Measurements from ENCODE around the gene CRKL. TPM values are rescaled to one million over a fixed set of nuclear protein-coding genes. Genes with fewer than 3 reads are reported as not detected.
A peak's percentile ranks its signal among the peaks of the same experiment; 100 is the strongest.

The CRKL gene
- total RNA-seq, 1 donor from 2014 or later: 59.1 TPM

- H3K4me1 Mint-ChIP-seq (ENCODE audit: unreplicated experiment): peaks cover 11% of the 10 kb centered on the region
- H3K27ac Mint-ChIP-seq (ENCODE audit: unreplicated experiment): no peak overlapping the region
- DNase-seq (ENCODE audit: low spot score): no peak
- H3K36me3 Mint-ChIP-seq (ENCODE audit: low read depth, unreplicated experiment): peaks cover 9% of the 10 kb centered on the region
- H3K4me3 Mint-ChIP-seq (ENCODE audit: unreplicated experiment): no peak overlapping the region
- no peaks in the 10 kb centered on the region for H3K9me3 Mint-ChIP-seq (ENCODE audit: unreplicated experiment)
- no peak for TF ChIP-seq CTCF (IDR thresholded peaks at IDR 0.05; ENCODE audit: unreplicated experiment)
- no peaks in the 10 kb centered on the region for H3K27me3 Mint-ChIP-seq (ENCODE audit: unreplicated experiment)
These were observed 26.1 kb downstream of the CRKL start for GRCh38 chr22:20943104-20943933.

GRCh38 chr22:20944042-20944441, 26.8 kb downstream of the CRKL start:
- no peaks in the 10 kb centered on the region for H3K9me3 Mint-ChIP-seq (ENCODE audit: unreplicated experiment)
- H3K36me3 Mint-ChIP-seq (ENCODE audit: low read depth, unreplicated experiment): peaks cover 9% of the 10 kb centered on the region
- no peak for DNase-seq (ENCODE audit: low spot score)
- H3K4me3 Mint-ChIP-seq (ENCODE audit: unreplicated experiment): no peak overlapping the region
- no peaks in the 10 kb centered on the region for H3K27me3 Mint-ChIP-seq (ENCODE audit: unreplicated experiment)
- H3K27ac Mint-ChIP-seq (ENCODE audit: unreplicated experiment): no peak overlapping the region
- no peak for TF ChIP-seq CTCF (IDR thresholded peaks at IDR 0.05; ENCODE audit: unreplicated experiment)
- H3K4me1 Mint-ChIP-seq (ENCODE audit: unreplicated experiment): peaks cover 11% of the 10 kb centered on the region

GRCh38 chr22:20945578-20945934, 28.3 kb downstream of the CRKL start:
- H3K9me3 Mint-ChIP-seq (ENCODE audit: unreplicated experiment): no peaks in the 10 kb centered on the region
- H3K4me1 Mint-ChIP-seq (ENCODE audit: unreplicated experiment): peaks cover 22% of the 10 kb centered on the region
- H3K27ac Mint-ChIP-seq (ENCODE audit: unreplicated experiment): no peak overlapping the region
- no peak for TF ChIP-seq CTCF (IDR thresholded peaks at IDR 0.05; ENCODE audit: unreplicated experiment)
- H3K4me3 Mint-ChIP-seq (ENCODE audit: unreplicated experiment): no peak overlapping the region
- H3K27me3 Mint-ChIP-seq (ENCODE audit: unreplicated experiment): peaks cover 3% of the 10 kb centered on the region
- peaks cover 13% of the 10 kb centered on the region for H3K36me3 Mint-ChIP-seq (ENCODE audit: low read depth, unreplicated experiment)
- no peak for DNase-seq (ENCODE audit: low spot score)

DNA sequence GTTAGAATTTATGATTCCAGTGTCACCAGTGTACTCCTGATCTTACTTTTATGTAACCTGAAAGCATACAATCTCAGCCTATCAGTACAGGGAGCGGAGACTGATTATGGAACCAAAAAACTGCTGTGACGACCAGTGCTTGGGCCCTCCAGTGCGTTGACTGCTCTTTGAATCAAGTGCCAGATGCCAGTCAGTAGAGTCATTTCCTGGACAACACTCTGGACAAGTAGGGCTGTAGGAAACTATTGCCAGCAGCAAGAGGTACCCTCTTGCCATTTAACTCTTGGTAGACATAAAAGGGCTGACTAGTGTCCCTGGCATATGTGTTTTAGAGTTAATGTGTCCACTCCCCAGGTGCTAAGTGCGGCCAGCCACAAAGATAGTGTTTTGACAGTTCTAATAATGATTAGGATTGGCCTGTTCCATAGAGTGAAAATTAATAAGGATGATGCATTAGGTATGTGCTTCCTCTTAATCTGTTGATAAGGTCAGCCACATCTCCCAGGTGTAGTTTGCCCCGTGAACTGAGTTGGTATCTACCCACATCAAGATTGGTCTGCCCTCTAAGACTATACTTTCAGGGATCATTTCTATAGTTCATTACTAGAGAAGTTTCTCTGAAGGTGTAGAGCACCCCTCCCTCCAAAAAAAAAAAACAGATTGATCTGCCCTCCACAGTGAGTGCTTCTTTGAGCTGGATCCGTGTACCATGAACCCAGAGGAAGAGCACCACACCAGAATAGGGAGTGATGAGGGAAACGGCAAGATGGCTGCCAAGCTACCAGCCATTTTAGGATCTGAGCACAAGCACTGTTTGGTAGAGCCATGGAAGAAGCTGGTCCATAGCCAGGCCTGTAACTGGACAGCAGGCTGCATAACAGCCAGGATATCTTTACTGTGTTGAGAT, 29.1 kb downstream of the CRKL start:
- Mint-ChIP-seq H3K9me3 (ENCODE audit: unreplicated experiment) (no peaks in the 10 kb centered on the region), H3K36me3 (ENCODE audit: low read depth, unreplicated experiment) (peaks cover 13% of the 10 kb centered on the region), H3K27ac (ENCODE audit: unreplicated experiment) (peak overlapping the region; percentile 8), H3K4me3 (ENCODE audit: unreplicated experiment) (peak overlapping the region; percentile 9), H3K27me3 (ENCODE audit: unreplicated experiment) (peaks cover 3% of the 10 kb centered on the region), H3K4me1 (ENCODE audit: unreplicated experiment) (peaks cover 22% of the 10 kb centered on the region)
- DNase-seq (ENCODE audit: low spot score): no peak
- no peak for TF ChIP-seq CTCF (IDR thresholded peaks at IDR 0.05; ENCODE audit: unreplicated experiment)

All from endothelial cell (in vitro differentiated cells).